Thymus (tissue), 11 donors: ENCODE measurements around the gene TSPYL1. TPM values are rescaled to one million over a fixed set of nuclear protein-coding genes. Genes with fewer than 3 reads are reported as not detected.
"Not testable (repeated sequence)": the region's sequence is repeated elsewhere in the genome, so short reads cannot be mapped to it uniquely, and the experiment has no call there.

Experiments used
- DNase-seq, 9 donors: peaks; one replicate each; pipeline ENCODE4 v3.0.0-alpha.2; 2013; ENCODE audit warnings: low spot score in 9 of 9, low read depth in 6 of 9, missing footprints in 1 of 9
- H3K27ac ChIP-seq, 2 donors: one replicate each; pipeline ENCODE4 v1.5.1; 2013; ENCODE audit warnings: control low read depth in 1 of 2, low read depth in 1 of 2, low read length in 1 of 2, mild to moderate bottlenecking in 1 of 2, moderate library complexity in 1 of 2
- H3K27me3 ChIP-seq, 2 donors: one replicate each; pipeline ENCODE4 v1.5.1; 2013; ENCODE audit warnings: low read length in 1 of 2; ENCODE audit not compliant: control insufficient read depth in 2 of 2, insufficient read depth in 1 of 2
- H3K36me3 ChIP-seq, 2 donors: one replicate each; pipeline ENCODE4 v1.5.1; 2013; ENCODE audit warnings: low read length in 1 of 2, mild to moderate bottlenecking in 1 of 2, moderate library complexity in 1 of 2; ENCODE audit not compliant: control insufficient read depth in 2 of 2, insufficient read depth in 2 of 2
- H3K4me1 ChIP-seq, 2 donors: one replicate each; pipeline ENCODE4 v1.5.1; 2013; ENCODE audit warnings: low read length in 2 of 2; ENCODE audit not compliant: control insufficient read depth in 2 of 2, insufficient read depth in 2 of 2
- H3K4me3 ChIP-seq, 2 donors: one replicate each; pipeline ENCODE4 v1.5.1; 2013; ENCODE audit warnings: low read length in 2 of 2, control low read depth in 1 of 2, mild to moderate bottlenecking in 1 of 2
- H3K9me3 ChIP-seq, 2 donors: one replicate each; pipeline ENCODE4 v1.5.1; 2013; ENCODE audit warnings: low read length in 1 of 2, mild to moderate bottlenecking in 1 of 2; ENCODE audit not compliant: control insufficient read depth in 2 of 2, insufficient read depth in 1 of 2
- WGBS: extraction: QIAGEN DNeasy Blood & Tissue Kit; methylation state at CpG from one replicate; pipeline ENCODE4 v1.1.7; 2013; 5-methylcytosine and 5-hydroxymethylcytosine counted together
- polyA plus RNA-seq: library from polyadenylated mRNA; stranded (reverse); fragments of 200-250 nt; gene quantifications from one replicate; pipeline ENCODE4 v1.2.3, GENCODE V29; 2013
- total RNA-seq: library from RNA; stranded (reverse); fragments of 120-200 nt; gene quantifications from one replicate; pipeline ENCODE4 v1.2.4, GENCODE V29; 2013
- donor health status: healthy.

The TSPYL1 gene
- total and polyA plus RNA-seq, 2 donors, result 42.9 to 48.7 TPM

DNA sequence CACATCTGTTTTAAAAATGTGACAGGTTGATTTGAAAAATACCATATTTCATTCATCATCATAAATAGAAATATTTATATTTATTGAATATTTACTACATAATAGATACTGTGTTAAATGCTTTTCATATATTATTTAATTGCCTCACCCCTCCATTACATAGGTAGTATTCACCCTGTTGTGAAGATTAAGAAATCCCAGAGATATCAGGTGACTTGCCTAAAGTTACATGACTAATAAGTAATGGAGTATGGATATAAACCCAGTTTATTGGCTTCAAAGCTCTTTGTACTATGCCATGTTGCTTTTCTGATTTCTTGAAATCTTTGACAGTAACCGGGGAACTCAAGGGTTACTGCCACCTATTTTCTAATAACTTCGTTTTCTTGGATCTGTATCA, 10.1 kb upstream of the TSPYL1 start:
- H3K4me1 ChIP-seq, result no peaks in the 10 kb centered on the region
- H3K4me3 ChIP-seq, result no peak overlapping the region
- no peak for DNase-seq
- H3K27ac ChIP-seq, result no peak overlapping the region
- H3K9me3 ChIP-seq, result no peaks in the 10 kb centered on the region
- no peaks in the 10 kb centered on the region for H3K27me3 ChIP-seq
- H3K36me3 ChIP-seq, result no peaks in the 10 kb centered on the region
- 97% methylated on average over 2 of the region's 2 CpGs for WGBS

DNA sequence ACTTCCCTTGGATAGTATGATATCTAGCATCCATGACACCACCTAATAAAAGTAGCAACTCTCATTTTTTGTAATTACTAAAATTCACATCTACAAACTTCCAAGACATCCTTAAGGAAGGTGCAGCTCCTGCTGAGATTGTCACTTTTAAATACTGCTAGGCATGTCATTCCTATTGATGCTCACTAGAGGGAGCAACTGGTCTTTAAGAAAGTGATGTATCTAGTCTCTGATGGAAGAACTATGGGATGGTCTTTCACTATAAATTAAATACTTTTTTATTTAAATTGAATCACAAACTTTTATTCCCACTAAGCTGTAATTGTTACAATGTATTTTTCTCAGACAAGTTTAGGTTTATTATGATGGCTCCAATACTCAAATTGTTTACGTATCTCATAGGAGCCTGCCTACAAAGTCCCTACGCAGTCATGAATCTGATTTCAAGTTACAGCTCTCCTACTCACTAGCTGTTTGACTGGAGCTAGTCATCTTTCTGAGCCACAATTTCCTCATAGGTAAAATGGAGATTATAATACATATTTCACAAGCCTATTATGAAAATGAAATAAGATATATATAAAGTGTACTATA, 8.1 kb upstream of the TSPYL1 start:
- H3K27me3 ChIP-seq, result no peaks in the 10 kb centered on the region
- no peaks in the 10 kb centered on the region for H3K9me3 ChIP-seq
- DNase-seq, result peak in 2 of 9 donors; percentile 34 to 62
- H3K27ac ChIP-seq, result no peak overlapping the region
- 98% methylated on average over 2 of the region's 2 CpGs for WGBS
- no peak overlapping the region for H3K4me3 ChIP-seq
- no peaks in the 10 kb centered on the region for H3K4me1 ChIP-seq
- H3K36me3 ChIP-seq, result no peaks in the 10 kb centered on the region

- WGBS, result 93% methylated on average over 1 of the region's 1 CpG
- Histone ChIP-seq H3K27ac (no peak overlapping the region), H3K9me3 (no peaks in the 10 kb centered on the region), H3K4me3 (no peak overlapping the region), H3K27me3 (no peaks in the 10 kb centered on the region), H3K4me1 (no peaks in the 10 kb centered on the region), H3K36me3 (no peaks in the 10 kb centered on the region)
- no peak for DNase-seq
Measured at GRCh38 chr6:116286773-116287358, 7.1 kb upstream of the TSPYL1 start.

- not testable (repeated sequence) for H3K27me3 ChIP-seq, H3K27ac ChIP-seq, H3K4me1 ChIP-seq, DNase-seq, H3K9me3 ChIP-seq, H3K4me3 ChIP-seq, H3K36me3 ChIP-seq
- WGBS, result 96% methylated on average over 4 of the region's 4 CpGs
Measured at GRCh38 chr6:116284984-116285383, 5.3 kb upstream of the TSPYL1 start.

DNA sequence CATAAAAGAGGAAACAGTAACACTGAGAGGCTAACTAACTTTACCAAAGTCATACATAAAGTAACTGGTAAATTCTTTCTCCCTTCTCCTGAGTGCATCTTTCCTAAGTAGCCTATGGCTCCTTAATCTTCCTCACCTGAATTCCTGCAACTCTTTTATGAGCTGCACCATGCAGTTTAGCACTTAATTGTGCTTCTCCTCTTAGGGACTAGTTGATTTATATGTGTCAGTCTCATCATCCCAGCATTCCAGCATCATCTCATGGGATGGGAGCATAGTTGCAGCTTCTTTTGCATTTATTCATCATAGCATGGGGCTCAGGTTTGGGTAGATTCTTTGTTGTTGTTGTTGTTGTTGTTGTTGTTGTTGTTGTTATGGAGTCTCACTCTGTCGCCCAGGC, 3.5 kb upstream of the TSPYL1 start:
- Histone ChIP-seq H3K27ac (no peak overlapping the region), H3K36me3 (peaks cover 4 to 5% of the 10 kb centered on the region in 2 donors), H3K4me3 (no peak overlapping the region), H3K9me3 (no peaks in the 10 kb centered on the region), H3K4me1 (peaks cover 12 to 15% of the 10 kb centered on the region in 2 donors), H3K27me3 (no peaks in the 10 kb centered on the region)
- DNase-seq, result no peak
- 89% methylated on average over 1 of the region's 1 CpG for WGBS

- no peak for DNase-seq
- no peak overlapping the region for H3K27ac ChIP-seq
- WGBS, result 99% methylated on average over 2 of the region's 2 CpGs
- H3K9me3 ChIP-seq, result no peaks in the 10 kb centered on the region
- no peak overlapping the region for H3K4me3 ChIP-seq
- H3K4me1 ChIP-seq, result peaks cover 16 to 20% of the 10 kb centered on the region in 2 donors
- no peaks in the 10 kb centered on the region for H3K27me3 ChIP-seq
- peaks cover 9 to 10% of the 10 kb centered on the region in 2 donors for H3K36me3 ChIP-seq
Measured at GRCh38 chr6:116282698-116283097, 3.0 kb upstream of the TSPYL1 start.

- Histone ChIP-seq H3K4me1 (peaks cover 21 to 28% of the 10 kb centered on the region in 2 donors), H3K9me3 (no peaks in the 10 kb centered on the region), H3K27ac (peak overlapping the region in 1 of 2 donors; percentile 100), H3K36me3 (peaks cover 9 to 13% of the 10 kb centered on the region in 2 donors), H3K27me3 (no peaks in the 10 kb centered on the region), H3K4me3 (peak overlapping the region; percentile 75 to 87)
- no peak for DNase-seq
- WGBS, result 95% methylated on average over 5 of the region's 5 CpGs
Measured at GRCh38 chr6:116280933-116281316, 1.2 kb upstream of the TSPYL1 start.

DNA sequence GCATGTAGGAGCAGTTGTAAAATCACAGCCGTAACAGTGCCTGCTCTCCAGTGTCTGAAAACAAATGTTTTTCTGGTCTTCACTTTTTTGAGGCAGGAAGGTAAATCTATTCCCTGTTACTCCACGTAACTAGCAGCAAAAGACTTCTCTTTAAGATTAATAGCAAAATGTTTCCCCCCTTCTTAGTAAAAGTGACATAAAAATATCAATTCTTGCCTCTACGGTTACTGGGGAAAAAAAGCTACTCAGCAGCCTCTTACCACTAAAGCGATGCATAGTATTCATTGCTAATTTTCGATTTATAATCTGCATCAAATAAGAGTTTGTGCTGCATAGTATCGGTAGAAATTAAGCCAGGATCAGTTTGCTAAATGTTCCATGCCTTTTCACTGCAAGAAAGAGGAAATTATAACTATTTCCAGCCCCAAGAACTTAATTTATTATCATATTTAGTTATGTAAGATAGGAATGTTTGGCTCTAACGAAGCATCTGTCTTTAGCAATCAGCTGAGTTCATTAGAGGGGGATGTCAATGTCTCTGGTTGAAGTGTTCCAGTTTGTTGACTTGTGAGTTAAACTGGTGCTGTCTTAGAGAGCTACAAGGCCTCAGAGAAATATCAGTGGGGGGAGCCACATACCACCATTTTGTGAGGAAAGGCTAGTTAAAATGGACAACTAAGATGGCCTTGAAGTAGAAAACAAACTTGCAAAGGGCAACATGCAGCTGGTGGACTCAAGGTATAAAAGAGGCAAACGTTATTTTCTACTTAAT, 617 bp upstream of the TSPYL1 start:
- Histone ChIP-seq H3K27me3 (no peaks in the 10 kb centered on the region), H3K4me3 (peak overlapping the region; percentile 75 to 87), H3K4me1 (peaks cover 24 to 28% of the 10 kb centered on the region in 2 donors), H3K36me3 (peaks cover 9 to 14% of the 10 kb centered on the region in 2 donors), H3K27ac (peak overlapping the region; percentile 99 to 100), H3K9me3 (no peaks in the 10 kb centered on the region)
- WGBS, result 18% methylated on average over 8 of the region's 8 CpGs
- peak in 2 of 9 donors; percentile 22 to 49 for DNase-seq

DNA sequence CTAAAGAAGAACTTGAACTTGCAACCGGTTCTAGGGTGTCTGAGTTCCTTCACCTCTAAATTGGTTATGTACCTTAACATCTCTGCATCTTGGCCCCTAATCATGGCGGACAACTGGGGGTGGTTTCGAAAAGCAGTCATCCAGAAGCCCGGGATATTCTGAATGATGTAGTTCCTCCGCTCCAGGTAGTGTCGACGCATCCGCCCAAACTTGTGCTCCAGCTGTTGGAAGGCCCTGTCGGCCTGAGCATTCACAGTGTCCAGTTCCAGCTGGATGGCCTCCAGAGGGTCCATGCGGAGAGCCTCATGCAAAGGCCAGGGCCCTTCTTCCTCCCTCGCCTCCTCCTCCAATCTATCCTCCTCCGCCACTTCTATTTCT, 887 bp downstream of the TSPYL1 start:
- Histone ChIP-seq H3K4me3 (peak overlapping the region; percentile 75 to 87), H3K27me3 (no peaks in the 10 kb centered on the region), H3K4me1 (peaks cover 25 to 28% of the 10 kb centered on the region in 2 donors), H3K27ac (peak overlapping the region; percentile 99 to 100), H3K36me3 (peaks cover 9 to 25% of the 10 kb centered on the region in 2 donors), H3K9me3 (no peaks in the 10 kb centered on the region)
- WGBS, result 31% methylated on average over 12 of the region's 12 CpGs
- peak in 1 of 9 donors; percentile 23 for DNase-seq
